ENCODE data around the gene ACER1. TPM values are rescaled to one million over a fixed set of nuclear protein-coding genes. Genes with fewer than 3 reads are reported as not detected.

Gene ACER1
- polyA plus RNA-seq, 1 of the 3 experiments (the other 2 are of a cell fraction), result not detected

DNA sequence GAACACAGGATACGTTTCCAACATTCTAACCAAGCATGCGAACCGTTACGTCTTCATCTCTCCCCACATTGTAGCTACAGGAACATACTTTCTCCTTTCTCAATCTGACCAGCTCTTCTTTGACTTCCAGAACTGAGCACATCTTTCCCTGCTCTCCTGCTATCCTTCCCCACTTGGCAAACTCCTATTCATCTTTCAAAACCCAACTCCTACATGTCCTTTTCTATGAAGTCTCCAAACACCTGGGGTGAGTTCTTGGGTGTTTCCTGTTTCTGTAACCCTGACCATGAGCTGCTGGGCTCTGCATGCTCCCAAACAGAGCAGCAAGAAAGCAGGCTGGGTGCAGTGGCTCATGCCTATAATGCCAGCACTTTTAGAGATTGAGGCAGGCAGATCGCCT is 6.6 kb downstream of the ACER1 start:
- no peak overlapping the region for H3K9ac ChIP-seq
- H3F3A ChIP-seq (replicated peaks; ENCODE audit: insufficient read depth), result no peaks in the 10 kb centered on the region
- WGBS (ENCODE audit: low lambda C conversion rate), result 26% methylated on average over 5 of the region's 5 CpGs
- TF ChIP-seq RXRA (IDR thresholded peaks at IDR 0.05; ENCODE audit: borderline replicate concordance, low read depth) (no peak), NFIC (IDR thresholded peaks at IDR 0.05; ENCODE audit: borderline replicate concordance) (no peak), SMC3 (IDR thresholded peaks at IDR 0.05; ENCODE audit: low read depth, low read length) (no peak)
- TF ChIP-seq, protein P1, sequence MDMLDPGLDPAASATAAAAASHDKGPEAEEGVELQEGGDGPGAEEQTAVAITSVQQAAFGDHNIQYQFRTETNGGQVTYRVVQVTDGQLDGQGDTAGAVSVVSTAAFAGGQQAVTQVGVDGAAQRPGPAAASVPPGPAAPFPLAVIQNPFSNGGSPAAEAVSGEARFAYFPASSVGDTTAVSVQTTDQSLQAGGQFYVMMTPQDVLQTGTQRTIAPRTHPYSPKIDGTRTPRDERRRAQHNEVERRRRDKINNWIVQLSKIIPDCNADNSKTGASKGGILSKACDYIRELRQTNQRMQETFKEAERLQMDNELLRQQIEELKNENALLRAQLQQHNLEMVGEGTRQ (IDR thresholded peaks at IDR 0.05; ENCODE audit: borderline replicate concordance, low read depth, low read length), result no peak
- DNase-seq, result no peak
- H3K4me1 ChIP-seq (ENCODE audit: control insufficient read depth in 1 of 2, insufficient read depth in 2 of 2, low read depth in 1 of 2, low read length in 1 of 2), result no peaks in the 10 kb centered on the region
- H3K79me2 ChIP-seq (ENCODE audit: insufficient read depth), result no peaks in the 10 kb centered on the region
- no peak overlapping the region for H2AFZ ChIP-seq (ENCODE audit: low read depth)
- H3K27me3 ChIP-seq (ENCODE audit: insufficient read depth), result peaks cover 55% of the 10 kb centered on the region
- no peaks in the 10 kb centered on the region for H4K20me1 ChIP-seq (ENCODE audit: insufficient read depth)
- H3K9me2 ChIP-seq, result no peaks in the 10 kb centered on the region
- no peak overlapping the region for H3K4me3 ChIP-seq (ENCODE audit: low read depth in 2 of 2, low read length in 1 of 2)
- H3K27ac ChIP-seq (ENCODE audit: low read depth in 2 of 2, low read length in 1 of 2), result no peak overlapping the region
- ChIA-PET POLR2A (no interaction called here), CTCF (interaction anchor here (0.8 to 2.0 kb wide), 3 partner anchors 19 to 278 kb away, joined by 3 to 7 read pairs (median 6); no protein-coding TSS in a partner anchor)
- no peaks in the 10 kb centered on the region for H3K9me3 ChIP-seq
- H3K4me2 ChIP-seq, result no peak overlapping the region
- no peaks in the 10 kb centered on the region for H3K36me3 ChIP-seq (replicated peaks in 1 of 2; ENCODE audit: control insufficient read depth in 1 of 2, insufficient read depth in 2 of 2, low read length in 1 of 2)

DNA sequence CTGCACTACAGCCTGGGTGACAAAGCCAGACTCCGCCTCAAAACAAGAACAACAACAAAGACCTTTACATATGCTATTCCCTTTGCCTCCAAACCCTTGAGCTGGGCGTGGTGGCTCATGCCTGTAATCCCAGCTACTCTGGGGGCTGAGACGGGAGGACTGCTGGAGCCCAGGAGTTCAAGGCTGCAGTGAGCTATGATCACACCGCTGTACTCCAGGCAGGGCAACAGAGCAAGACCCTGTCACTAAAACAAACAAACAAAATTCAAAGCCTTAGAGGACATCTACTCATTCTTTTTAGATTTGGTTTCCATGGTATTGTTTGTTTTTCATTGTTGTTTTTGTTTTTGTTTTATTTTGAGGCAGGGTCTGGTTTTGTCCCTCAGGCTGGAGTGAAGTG is 7.8 kb downstream of the ACER1 start:
- Histone ChIP-seq H3K9ac (no peak overlapping the region), H3F3A (replicated peaks; ENCODE audit: insufficient read depth) (no peaks in the 10 kb centered on the region), H3K4me1 (ENCODE audit: control insufficient read depth in 1 of 2, insufficient read depth in 2 of 2, low read depth in 1 of 2, low read length in 1 of 2) (no peaks in the 10 kb centered on the region), H3K4me3 (ENCODE audit: low read depth in 2 of 2, low read length in 1 of 2) (no peak overlapping the region), H3K36me3 (replicated peaks in 1 of 2; ENCODE audit: control insufficient read depth in 1 of 2, insufficient read depth in 2 of 2, low read length in 1 of 2) (no peaks in the 10 kb centered on the region), H4K20me1 (ENCODE audit: insufficient read depth) (no peaks in the 10 kb centered on the region), H3K4me2 (no peak overlapping the region), H2AFZ (ENCODE audit: low read depth) (no peak overlapping the region), H3K9me2 (no peaks in the 10 kb centered on the region), H3K27me3 (ENCODE audit: insufficient read depth) (peaks cover 61% of the 10 kb centered on the region), H3K9me3 (no peaks in the 10 kb centered on the region), H3K27ac (ENCODE audit: low read depth in 2 of 2, low read length in 1 of 2) (no peak overlapping the region), H3K79me2 (ENCODE audit: insufficient read depth) (no peaks in the 10 kb centered on the region)
- TF ChIP-seq GABPA (IDR thresholded peaks at IDR 0.05; ENCODE audit: low read depth) (no peak), RXRA (IDR thresholded peaks at IDR 0.05; ENCODE audit: borderline replicate concordance, low read depth) (no peak), EZH2phosphoT487 (IDR thresholded peaks at IDR 0.05; ENCODE audit: borderline replicate concordance, low read depth) (no peak), JUND (IDR thresholded peaks at IDR 0.05) (no peak), SIN3A (IDR thresholded peaks at IDR 0.05; ENCODE audit: borderline replicate concordance, low read depth, low read length) (no peak), FOXJ3 (CRISPR knock-in tag; IDR thresholded peaks at IDR 0.05) (no peak), EP300 (IDR thresholded peaks at IDR 0.05; ENCODE audit: borderline replicate concordance in 1 of 2, low read depth in 1 of 2, low read length in 1 of 2) (no peak)
- TF ChIP-seq, protein P2, sequence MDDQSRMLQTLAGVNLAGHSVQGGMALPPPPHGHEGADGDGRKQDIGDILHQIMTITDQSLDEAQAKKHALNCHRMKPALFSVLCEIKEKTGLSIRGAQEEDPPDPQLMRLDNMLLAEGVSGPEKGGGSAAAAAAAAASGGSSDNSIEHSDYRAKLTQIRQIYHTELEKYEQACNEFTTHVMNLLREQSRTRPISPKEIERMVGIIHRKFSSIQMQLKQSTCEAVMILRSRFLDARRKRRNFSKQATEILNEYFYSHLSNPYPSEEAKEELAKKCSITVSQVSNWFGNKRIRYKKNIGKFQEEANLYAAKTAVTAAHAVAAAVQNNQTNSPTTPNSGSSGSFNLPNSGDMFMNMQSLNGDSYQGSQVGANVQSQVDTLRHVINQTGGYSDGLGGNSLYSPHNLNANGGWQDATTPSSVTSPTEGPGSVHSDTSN (IDR thresholded peaks at IDR 0.05), result no peak
- DNase-seq, result no peak
- WGBS (ENCODE audit: low lambda C conversion rate), result 0% methylated on average over 3 of the region's 4 CpGs
- ChIA-PET CTCF (no interaction called here), POLR2A (no interaction called here)

Measured in SK-N-SH (cell line).